ENCODE data around the gene MOCS3. TPM values are rescaled to one million over a fixed set of nuclear protein-coding genes. Genes with fewer than 3 reads are reported as not detected.
"Not testable (repeated sequence)": the region's sequence is repeated elsewhere in the genome, so short reads cannot be mapped to it uniquely, and the experiment has no call there.

Gene MOCS3
- total RNA-seq, 2 donors from 2014 or later: 3.7 to 4.0 TPM

DNA sequence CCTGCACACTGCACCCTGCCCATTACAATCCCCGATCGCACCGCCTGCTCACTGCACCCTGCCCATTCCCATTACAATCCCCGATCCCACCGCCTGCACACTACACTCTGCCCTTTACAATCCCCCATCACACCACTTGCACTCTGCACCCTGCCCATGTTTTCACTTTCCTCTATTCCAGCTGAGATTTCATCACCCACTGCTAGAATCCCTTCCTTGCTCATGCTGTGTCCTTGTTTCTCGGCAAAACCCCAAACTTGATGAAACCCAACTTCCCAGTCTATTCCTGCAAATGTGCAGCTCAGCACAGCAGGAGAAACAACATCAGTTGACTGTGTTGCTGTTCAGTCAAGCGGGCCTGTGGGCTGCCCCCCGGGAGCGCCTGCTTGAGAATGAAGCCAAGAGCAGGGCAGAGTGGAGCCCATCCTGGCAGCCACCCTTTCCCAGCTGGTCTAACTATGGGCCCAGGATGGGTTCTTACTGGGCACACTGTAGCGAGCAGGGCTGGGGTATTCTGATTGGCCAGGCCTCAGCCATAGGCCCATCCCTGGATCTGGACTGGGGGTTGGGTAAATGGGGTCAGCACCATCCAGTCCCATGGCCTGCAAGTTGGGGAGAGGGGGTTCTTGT is 17.2 kb downstream of the MOCS3 start:
- intact Hi-C loops (cut with DNase I, micrococcal nuclease): no loop called here
- DNase-seq: no peak
- no peak for ATAC-seq

DNA sequence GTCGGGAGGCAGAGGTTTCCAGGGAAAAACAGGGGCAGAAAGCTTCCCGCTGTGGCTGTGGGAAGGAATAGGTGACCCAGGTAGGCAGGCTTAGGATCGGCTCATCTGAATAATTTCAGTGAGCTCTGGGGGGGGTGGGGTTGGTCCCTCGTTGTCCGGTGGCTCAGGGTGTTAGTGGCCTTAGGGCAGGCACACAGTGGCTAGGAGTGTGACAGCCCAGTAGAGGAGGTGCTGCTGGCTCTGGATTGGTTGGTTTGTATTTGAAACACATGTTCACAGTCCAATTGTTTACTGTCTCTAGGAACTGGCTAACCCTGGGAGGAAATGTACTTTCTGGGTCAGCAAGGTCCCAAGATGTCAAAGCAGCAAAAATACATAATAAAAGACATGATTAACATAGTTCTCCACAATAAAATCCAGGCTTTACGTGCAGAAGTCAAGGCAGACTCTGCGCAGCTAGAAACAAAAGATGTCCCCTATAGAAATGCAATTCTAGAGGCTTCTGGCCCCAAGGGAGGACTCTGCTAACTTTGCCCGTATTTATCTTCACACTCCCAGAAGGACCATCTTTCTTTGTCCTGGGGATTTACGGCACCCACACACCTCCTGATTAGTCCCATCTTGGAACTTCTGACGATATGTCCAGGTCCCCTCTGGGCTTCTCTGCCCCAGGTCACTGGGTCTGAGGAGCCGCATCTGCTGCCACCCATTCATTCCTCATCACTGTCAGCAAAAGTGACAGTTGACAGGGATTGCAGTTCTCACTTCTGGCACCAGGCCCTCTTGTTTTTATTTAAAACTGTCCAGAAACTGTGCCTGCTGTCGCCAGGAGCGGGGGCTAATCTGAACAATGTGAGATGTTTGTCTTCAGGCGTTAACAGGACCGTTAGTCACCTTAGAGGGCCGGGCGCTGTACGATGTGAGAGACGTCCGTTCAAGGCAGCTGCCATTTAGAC is 18.7 kb downstream of the MOCS3 start:
- ATAC-seq (no peak), DNase-seq (no peak)
- intact Hi-C loops (cut with DNase I, micrococcal nuclease): no loop called here

GRCh38 chr20:50978533-50978932 is 19.9 kb downstream of the MOCS3 start:
- ATAC-seq; intact Hi-C loops (cut with DNase I, micrococcal nuclease); DNase-seq: not testable (repeated sequence)

GRCh38 chr20:50980071-50980681 is 21.6 kb downstream of the MOCS3 start:
- DNase-seq (no peak), ATAC-seq (no peak)
- intact Hi-C loops (cut with DNase I, micrococcal nuclease): no loop called here

DNA sequence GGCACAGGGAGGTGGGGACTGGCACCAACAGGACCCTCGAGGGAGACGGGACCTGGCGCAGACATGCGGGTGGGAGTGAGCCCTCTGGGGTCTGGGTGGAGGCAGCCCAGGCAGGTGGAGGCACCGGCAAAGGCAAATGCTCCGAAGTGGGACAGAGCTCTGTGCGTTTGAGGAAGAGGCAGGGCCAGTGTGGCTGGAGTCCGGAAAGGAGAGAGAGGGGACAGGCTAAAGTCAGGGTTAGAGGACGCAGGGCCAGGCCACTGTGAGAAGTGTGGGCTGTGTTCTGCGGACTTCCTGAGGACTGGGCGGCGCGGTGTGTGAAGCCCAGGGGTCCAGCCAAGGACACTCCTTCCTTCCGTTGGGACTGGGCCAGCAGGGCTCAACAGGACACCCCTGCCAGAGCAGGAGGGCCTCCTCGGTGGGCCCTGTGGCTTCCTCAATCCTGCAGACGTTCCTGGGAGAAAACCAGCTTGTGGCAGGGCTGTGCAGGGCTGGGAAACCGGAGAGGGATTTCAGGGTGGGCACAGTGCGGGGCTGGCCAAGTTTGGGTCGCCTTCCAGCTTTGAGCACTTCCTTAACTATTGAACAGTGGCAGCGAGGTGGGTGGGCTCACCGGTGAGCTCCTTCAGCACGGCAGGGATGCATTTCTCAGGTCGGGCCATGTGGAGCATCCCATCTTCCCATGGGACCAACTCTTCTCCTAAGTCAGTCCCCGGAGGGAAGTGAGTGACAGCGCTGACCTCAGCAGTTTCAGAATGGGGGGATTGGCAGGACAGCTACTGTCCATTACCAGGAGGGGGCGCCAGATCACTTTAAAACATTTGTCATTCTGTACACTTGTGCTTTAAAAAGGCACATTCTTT is 22.5 kb downstream of the MOCS3 start:
- intact Hi-C loops (cut with DNase I, micrococcal nuclease): no loop called here
- peak; percentile 39 for ATAC-seq
- DNase-seq: peak; percentile 46 to 62

DNA sequence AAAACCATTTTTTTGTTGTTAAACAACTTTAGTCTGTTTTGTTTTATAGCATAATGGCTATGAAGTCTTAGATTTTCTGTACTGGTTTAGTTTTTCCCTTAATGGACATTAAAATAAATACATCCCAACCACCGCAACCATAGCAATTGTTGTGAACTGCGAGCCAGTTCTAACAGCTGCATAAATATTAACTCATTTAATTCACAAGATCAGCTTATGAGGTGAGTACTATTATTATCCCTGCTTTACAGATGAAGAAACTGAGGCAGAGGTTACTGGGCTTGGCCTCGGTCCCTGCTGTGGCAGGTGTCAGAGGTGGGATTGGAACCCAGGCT is 23.1 kb downstream of the MOCS3 start:
- ATAC-seq: no peak
- no peak for DNase-seq
- intact Hi-C loops (cut with DNase I, micrococcal nuclease): no loop called here

- DNase-seq (peak; percentile 71 to 72), ATAC-seq (peak; percentile 92)
- intact Hi-C loops (cut with DNase I, micrococcal nuclease): no loop called here
Observed at GRCh38 chr20:50982363-50982762, 23.7 kb downstream of the MOCS3 start.

GRCh38 chr20:50983321-50983720 is 24.7 kb downstream of the MOCS3 start:
- intact Hi-C loops (cut with DNase I, micrococcal nuclease): no loop called here
- ATAC-seq (no peak), DNase-seq (no peak)

DNA sequence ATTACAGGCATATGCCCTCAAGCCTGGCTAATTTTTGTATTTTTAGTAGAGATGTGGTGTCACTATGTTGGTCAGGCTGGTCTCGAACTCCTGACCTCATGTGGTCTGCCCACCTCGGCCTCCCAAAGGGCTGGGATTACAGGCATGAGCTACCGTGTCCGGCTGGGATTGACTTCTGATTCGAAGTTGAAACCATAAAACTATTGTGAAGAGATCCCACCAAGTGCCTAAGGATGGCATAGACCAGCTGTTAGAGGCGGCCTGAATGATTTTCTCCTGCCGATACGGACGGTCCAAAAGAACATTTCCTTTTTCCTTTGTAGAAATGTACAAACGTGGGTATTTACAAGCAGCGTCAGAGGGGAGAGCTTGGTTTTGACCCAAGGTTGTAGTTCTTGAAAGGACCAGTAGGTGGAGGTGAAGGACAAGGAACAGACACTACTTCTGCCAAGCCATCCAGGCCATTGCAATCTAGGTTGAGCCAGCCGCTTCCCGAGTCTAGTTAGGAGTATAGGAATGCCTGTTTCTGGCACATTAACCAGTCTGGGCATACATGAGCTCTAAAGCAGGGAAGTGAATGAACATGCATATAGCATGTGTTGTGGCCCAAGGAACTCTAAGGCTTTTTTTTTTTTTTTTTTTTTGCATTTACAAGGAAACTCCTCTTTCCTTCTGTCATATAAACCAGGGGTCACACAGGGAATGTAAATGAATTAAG is 29.0 kb downstream of the MOCS3 start:
- ATAC-seq (peak; percentile 87), DNase-seq (peak; percentile 58 to 61)
- intact Hi-C loops (cut with DNase I, micrococcal nuclease): loop anchor here in 1 of 2 donors (5.0 kb wide), 1 partner anchor 320 kb away; no protein-coding TSS in a partner anchor

DNA sequence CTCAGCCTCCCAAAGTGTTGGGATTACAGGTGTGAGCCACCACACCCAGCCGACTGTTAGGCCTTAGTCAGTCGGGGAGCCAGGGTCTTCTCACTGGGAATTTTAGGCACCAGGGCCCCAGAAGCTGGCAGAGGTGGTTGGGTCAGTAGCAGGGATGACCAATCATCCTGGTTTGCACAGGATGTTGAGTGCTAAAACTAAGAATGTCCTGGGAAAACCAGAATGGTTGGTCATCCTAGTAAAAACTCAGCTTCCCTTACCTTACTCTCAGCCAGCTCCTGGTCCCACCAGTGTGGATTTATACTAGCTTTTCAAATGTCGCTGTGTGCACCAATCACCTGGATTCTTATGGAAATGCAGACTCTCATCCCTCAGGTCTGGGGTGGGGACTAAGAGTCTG is 32.5 kb downstream of the MOCS3 start:
- no peak for DNase-seq
- no peak for ATAC-seq
- intact Hi-C loops (cut with DNase I, micrococcal nuclease): loop anchor here in 1 of 2 donors (5.0 kb wide), 1 partner anchor 316 kb away; no protein-coding TSS in a partner anchor

- no peak for DNase-seq
- intact Hi-C loops (cut with DNase I, micrococcal nuclease): loop anchor here in 1 of 2 donors (5.0 kb wide), 1 partner anchor 315 kb away; no protein-coding TSS in a partner anchor
- no peak for ATAC-seq
Observed at GRCh38 chr20:50992336-50992732, 33.7 kb downstream of the MOCS3 start.

GRCh38 chr20:50992733-50993457 is 34.3 kb downstream of the MOCS3 start:
- peak; percentile 20 to 28 for DNase-seq
- intact Hi-C loops (cut with DNase I, micrococcal nuclease): loop anchor here in 1 of 2 donors (5.0 kb wide), 1 partner anchor 314 kb away; no protein-coding TSS in a partner anchor
- ATAC-seq: peak; percentile 92

DNA sequence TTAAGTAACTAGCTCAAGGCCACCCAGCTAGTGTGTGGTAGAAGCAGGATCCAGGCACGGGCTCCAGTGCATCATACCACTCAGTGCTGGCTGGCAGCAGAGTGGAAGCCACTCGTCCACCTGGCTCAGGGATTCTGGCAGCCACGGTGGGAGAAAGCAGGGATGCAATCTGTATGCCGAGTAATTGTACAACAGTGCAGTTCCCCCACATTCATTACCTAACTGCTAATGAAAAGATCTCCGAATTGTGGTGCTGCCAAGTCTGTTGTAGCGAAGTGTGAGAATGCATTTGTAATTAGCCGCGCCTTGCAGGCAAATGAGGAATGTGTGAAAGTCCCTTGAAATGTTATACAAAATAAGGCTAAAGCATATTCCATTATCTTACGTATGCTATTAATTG is 35.3 kb downstream of the MOCS3 start:
- ATAC-seq (no peak), DNase-seq (no peak)
- intact Hi-C loops (cut with DNase I, micrococcal nuclease): loop anchor here in 1 of 2 donors (5.0 kb wide), 1 partner anchor 313 kb away; no protein-coding TSS in a partner anchor

- intact Hi-C loops (cut with DNase I, micrococcal nuclease): no loop called here
- ATAC-seq (no peak), DNase-seq (no peak)
Observed at GRCh38 chr20:50995506-50995905, 36.9 kb downstream of the MOCS3 start.

DNA sequence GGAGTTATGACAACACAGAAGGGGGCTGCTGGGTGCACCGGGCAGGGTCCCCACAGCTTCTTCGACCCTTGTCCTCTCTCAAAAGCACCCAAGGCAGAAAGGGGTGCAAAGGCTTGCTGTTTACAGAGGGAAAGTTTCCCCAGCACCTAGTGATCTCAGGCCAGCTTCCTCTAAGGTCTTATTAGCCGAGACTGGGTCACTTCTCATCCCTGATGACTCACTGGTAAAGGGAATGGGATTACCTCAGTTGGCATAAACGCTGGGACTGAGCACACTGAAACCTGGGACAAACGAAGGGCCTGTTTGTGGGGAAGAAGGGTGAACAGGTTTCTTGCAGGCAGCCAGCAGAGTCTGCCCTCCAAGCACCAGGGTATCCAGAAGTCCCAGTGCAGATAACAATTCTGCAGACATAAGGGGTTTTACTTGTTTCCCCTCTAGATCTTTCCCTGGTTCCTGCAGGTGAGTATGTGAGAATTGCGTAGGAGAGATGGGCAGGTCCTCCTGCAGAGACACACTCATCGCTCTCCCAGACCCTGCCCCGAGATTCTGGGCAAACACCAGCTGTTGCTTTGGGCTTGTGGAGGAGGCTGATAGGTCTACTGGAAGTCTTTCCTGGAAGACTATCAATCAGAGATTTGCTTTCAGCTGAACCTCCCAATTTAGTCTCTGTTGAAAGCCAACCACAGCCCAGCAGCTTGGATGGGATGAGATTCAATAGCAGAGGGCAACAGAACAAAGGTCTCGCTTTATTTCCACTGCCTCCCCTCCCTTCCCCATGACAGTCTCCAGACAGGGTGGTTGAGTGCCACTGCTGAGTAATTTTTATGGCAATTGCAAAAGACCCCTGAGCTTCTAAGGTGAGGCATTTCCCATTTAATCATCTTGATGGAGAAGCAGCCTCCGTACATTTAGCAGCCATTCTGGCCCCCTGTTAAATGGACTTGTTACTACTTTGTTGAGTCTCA is 38.6 kb downstream of the MOCS3 start:
- ATAC-seq (no peak), DNase-seq (no peak)
- intact Hi-C loops (cut with DNase I, micrococcal nuclease): no loop called here

DNA sequence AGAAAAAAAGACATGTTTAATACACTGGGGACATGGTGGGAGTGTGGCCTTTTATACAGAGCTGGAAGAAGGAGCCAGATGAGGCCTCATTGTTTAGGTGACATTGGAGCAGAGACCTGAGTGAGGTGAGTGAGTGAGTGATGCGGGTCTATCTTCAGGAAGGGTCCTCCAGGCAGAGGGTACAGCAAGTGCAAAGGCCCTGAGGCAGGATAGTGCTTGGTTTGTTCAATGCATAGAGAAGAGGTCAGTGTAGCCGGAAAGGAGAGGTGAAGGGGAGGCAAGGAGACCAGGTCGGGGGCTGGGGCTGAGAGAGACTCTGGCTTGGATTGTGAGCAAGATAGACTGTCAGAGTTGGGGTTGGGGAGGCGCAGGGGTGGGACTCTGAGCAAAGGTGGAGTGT is 40.7 kb downstream of the MOCS3 start:
- intact Hi-C loops (cut with DNase I, micrococcal nuclease): no loop called here
- no peak for DNase-seq
- ATAC-seq: no peak

Data from left colon (tissue), 2 donors.